GM21447 (cell line): ENCODE results near the gene MPHOSPH9.
"Not testable (repeated sequence)": the region's sequence is repeated elsewhere in the genome, so short reads cannot be mapped to it uniquely, and the experiment has no call there.

Source experiments
- ATAC-seq: cut with Tn5 transposase; IDR thresholded peaks from one replicate; pipeline ENCODE4 v1.9.1; 2021; ENCODE audit not compliant: unreplicated experiment

The MPHOSPH9 gene

GRCh38 chr12:123227581-123228258, 5.2 kb downstream of the MPHOSPH9 start:
- no peak for ATAC-seq

GRCh38 chr12:123225443-123225842, 7.5 kb downstream of the MPHOSPH9 start:
- no peak for ATAC-seq

- ATAC-seq, result peak; percentile 85
Observed at GRCh38 chr12:123223241-123223668, 9.7 kb downstream of the MPHOSPH9 start.

GRCh38 chr12:123207815-123208214, 25.1 kb downstream of the MPHOSPH9 start:
- not testable (repeated sequence) for ATAC-seq

- ATAC-seq, result not testable (repeated sequence)
Observed at GRCh38 chr12:123206794-123207193, 26.1 kb downstream of the MPHOSPH9 start.

GRCh38 chr12:123200414-123200813, 32.5 kb downstream of the MPHOSPH9 start:
- ATAC-seq, result no peak

- ATAC-seq, result no peak
Observed at GRCh38 chr12:123199936-123200335, 33.0 kb downstream of the MPHOSPH9 start.

GRCh38 chr12:123187637-123188036, 45.3 kb downstream of the MPHOSPH9 start:
- no peak for ATAC-seq

GRCh38 chr12:123180171-123180570, 52.8 kb downstream of the MPHOSPH9 start:
- no peak for ATAC-seq

- ATAC-seq, result no peak
Observed at GRCh38 chr12:123171967-123172366, 61.0 kb downstream of the MPHOSPH9 start.

GRCh38 chr12:123167329-123167728, 65.6 kb downstream of the MPHOSPH9 start:
- no peak for ATAC-seq

GRCh38 chr12:123165537-123165936, 67.4 kb downstream of the MPHOSPH9 start:
- no peak for ATAC-seq

- no peak for ATAC-seq
Observed at GRCh38 chr12:123164710-123165261, 68.2 kb downstream of the MPHOSPH9 start.

GRCh38 chr12:123164222-123164621, 68.7 kb downstream of the MPHOSPH9 start:
- no peak for ATAC-seq

GRCh38 chr12:123163227-123163626, 69.7 kb downstream of the MPHOSPH9 start:
- no peak for ATAC-seq

GRCh38 chr12:123160801-123161487, 72.0 kb downstream of the MPHOSPH9 start:
- no peak for ATAC-seq

- no peak for ATAC-seq
Observed at GRCh38 chr12:123153906-123154305, 79.0 kb downstream of the MPHOSPH9 start.

GRCh38 chr12:123152833-123153232, 80.1 kb downstream of the MPHOSPH9 start:
- no peak for ATAC-seq

GRCh38 chr12:123151457-123152454, 81.2 kb downstream of the MPHOSPH9 start:
- peak; percentile 25 for ATAC-seq

- peak; percentile 56 for ATAC-seq
Observed at GRCh38 chr12:123150744-123151456, 82.0 kb downstream of the MPHOSPH9 start, which contains the start of gene PITPNM2. TSS of gene PITPNM2 (minus strand) at chr12:123151090. CDS start at chr12:123034590, 116,500 bp downstream.
